ENCODE measurements around the gene GPD1. TPM values are rescaled to one million over a fixed set of nuclear protein-coding genes. Genes with fewer than 3 reads are reported as not detected.
A peak's percentile ranks its signal among the peaks of the same experiment; 100 is the strongest.

The GPD1 gene
- total RNA-seq, 1 donor, result not detected

- TF ChIP-seq CTCF (IDR thresholded peaks at IDR 0.05; ENCODE audit: insufficient read depth, low read depth, low read length), result no peak
- DNase-seq (ENCODE audit: low read depth), result no peak
- no peak overlapping the region for H3K4me3 ChIP-seq (ENCODE audit: low read depth, low read length)
Observed at GRCh38 chr12:50099302-50100008, 4.4 kb upstream of the GPD1 start.

GRCh38 chr12:50100561-50100960, 3.2 kb upstream of the GPD1 start:
- DNase-seq (ENCODE audit: low read depth), result no peak
- no peak for TF ChIP-seq CTCF (IDR thresholded peaks at IDR 0.05; ENCODE audit: insufficient read depth, low read depth, low read length)
- no peak overlapping the region for H3K4me3 ChIP-seq (ENCODE audit: low read depth, low read length)

- peak; percentile 58 for TF ChIP-seq CTCF (IDR thresholded peaks at IDR 0.05; ENCODE audit: insufficient read depth, low read depth, low read length)
- DNase-seq (ENCODE audit: low read depth), result peak; percentile 46
- H3K4me3 ChIP-seq (ENCODE audit: low read depth, low read length), result no peak overlapping the region
Observed at GRCh38 chr12:50101663-50102062, 2.1 kb upstream of the GPD1 start.

- DNase-seq (ENCODE audit: low read depth), result no peak
- TF ChIP-seq CTCF (IDR thresholded peaks at IDR 0.05; ENCODE audit: insufficient read depth, low read depth, low read length), result no peak
- no peak overlapping the region for H3K4me3 ChIP-seq (ENCODE audit: low read depth, low read length)
Observed at GRCh38 chr12:50102131-50102531, 1.7 kb upstream of the GPD1 start.

GRCh38 chr12:50102646-50103309, 1.0 kb upstream of the GPD1 start:
- no peak for DNase-seq (ENCODE audit: low read depth)
- H3K4me3 ChIP-seq (ENCODE audit: low read depth, low read length), result no peak overlapping the region
- TF ChIP-seq CTCF (IDR thresholded peaks at IDR 0.05; ENCODE audit: insufficient read depth, low read depth, low read length), result no peak

GRCh38 chr12:50103351-50103750, 457 bp upstream of the GPD1 start:
- no peak overlapping the region for H3K4me3 ChIP-seq (ENCODE audit: low read depth, low read length)
- DNase-seq (ENCODE audit: low read depth), result no peak
- no peak for TF ChIP-seq CTCF (IDR thresholded peaks at IDR 0.05; ENCODE audit: insufficient read depth, low read depth, low read length)

Data from fibroblast of villous mesenchyme (primary cell).